ENCODE data around the gene CSNK1G1. TPM values are rescaled to one million over a fixed set of nuclear protein-coding genes. Genes with fewer than 3 reads are reported as not detected.
A peak's percentile ranks its signal among the peaks of the same experiment; 100 is the strongest.
"Not testable (repeated sequence)": the region's sequence is repeated elsewhere in the genome, so short reads cannot be mapped to it uniquely, and the experiment has no call there.

Gene CSNK1G1
- total RNA-seq, 1 donor from 2014 or later = 19.8 TPM

DNA sequence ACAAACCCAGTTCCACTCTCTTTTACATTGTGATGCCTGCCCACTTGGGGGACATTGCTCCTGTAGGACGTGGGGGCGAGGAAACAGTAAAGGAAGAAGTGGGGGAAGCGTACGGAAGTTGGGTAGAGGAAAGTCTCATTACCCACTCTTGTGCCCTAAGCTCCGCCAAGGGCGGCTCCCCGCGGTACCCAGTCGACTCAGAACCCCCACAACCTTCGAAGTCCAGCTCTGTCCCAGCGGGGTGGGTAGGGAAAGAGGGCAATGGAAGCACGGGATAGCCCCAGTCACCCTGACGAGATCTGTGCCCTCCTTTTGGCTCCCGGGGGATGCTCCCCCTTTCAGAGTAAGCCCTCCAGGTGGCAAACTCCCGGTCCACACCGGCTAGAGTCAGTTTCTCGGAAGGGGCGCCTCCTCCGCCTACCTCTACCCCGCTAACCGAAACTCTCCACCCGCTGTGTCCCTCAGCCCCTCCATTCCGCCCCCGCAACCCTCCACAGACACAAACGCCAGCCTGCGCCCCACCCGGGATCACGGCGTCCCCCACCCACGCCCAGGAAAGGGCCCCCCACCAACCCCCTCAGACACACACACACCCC, 527 bp downstream of the CSNK1G1 start:
- peak; percentile 37 for ATAC-seq

DNA sequence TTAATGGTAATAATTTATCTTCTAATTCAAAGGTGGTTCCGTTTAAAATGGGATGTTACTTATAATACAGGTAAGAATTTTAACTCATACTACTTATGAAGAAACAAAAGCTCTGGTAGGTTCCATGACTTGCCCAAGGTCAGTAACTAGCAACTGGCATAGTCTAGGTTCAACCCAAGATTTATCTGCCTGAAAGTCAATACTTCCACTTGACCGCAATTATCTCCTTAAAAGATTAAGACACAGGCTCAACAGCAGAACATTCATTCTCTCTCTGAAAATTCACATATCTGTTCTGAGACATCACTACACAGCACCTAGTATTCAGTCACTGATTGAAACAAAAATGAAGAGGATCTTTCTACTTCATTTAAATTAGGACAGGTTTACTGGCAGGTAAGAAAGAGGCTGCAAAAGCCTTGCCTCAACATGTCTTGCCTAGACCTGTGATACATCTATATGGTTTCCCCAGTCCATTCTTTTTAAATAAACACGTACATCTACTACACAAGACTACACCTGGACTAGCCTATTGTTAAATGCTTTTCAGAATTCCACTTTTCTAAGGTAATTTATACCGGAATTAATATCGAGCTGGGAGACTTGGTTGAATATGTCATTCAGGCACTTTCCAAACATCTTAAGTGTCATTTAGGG, 1.2 kb downstream of the CSNK1G1 start:
- no peak for DNase-seq
- no peaks in the 10 kb centered on the region for H3K9me3 ChIP-seq
- peaks cover 11% of the 10 kb centered on the region for H3K4me1 ChIP-seq
- no peaks in the 10 kb centered on the region for H3K27me3 ChIP-seq
- intact Hi-C loops (cut with DNase I) = no loop called here
- H3K36me3 ChIP-seq = no peaks in the 10 kb centered on the region
- no peak overlapping the region for H3K27ac ChIP-seq
- H3K4me3 ChIP-seq = peak overlapping the region; percentile 79
- TF ChIP-seq, protein P1, sequence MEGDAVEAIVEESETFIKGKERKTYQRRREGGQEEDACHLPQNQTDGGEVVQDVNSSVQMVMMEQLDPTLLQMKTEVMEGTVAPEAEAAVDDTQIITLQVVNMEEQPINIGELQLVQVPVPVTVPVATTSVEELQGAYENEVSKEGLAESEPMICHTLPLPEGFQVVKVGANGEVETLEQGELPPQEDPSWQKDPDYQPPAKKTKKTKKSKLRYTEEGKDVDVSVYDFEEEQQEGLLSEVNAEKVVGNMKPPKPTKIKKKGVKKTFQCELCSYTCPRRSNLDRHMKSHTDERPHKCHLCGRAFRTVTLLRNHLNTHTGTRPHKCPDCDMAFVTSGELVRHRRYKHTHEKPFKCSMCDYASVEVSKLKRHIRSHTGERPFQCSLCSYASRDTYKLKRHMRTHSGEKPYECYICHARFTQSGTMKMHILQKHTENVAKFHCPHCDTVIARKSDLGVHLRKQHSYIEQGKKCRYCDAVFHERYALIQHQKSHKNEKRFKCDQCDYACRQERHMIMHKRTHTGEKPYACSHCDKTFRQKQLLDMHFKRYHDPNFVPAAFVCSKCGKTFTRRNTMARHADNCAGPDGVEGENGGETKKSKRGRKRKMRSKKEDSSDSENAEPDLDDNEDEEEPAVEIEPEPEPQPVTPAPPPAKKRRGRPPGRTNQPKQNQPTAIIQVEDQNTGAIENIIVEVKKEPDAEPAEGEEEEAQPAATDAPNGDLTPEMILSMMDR (IDR thresholded peaks at IDR 0.05) = no peak
- ATAC-seq = no peak

More for the DNA sequence above, 527 bp downstream of the CSNK1G1 start:
- Histone ChIP-seq H3K27ac (peak overlapping the region; percentile 66), H3K4me1 (peaks cover 11% of the 10 kb centered on the region), H3K9me3 (no peaks in the 10 kb centered on the region), H3K4me3 (peak overlapping the region; percentile 79), H3K27me3 (no peaks in the 10 kb centered on the region), H3K36me3 (no peaks in the 10 kb centered on the region)
- intact Hi-C loops (cut with DNase I) = no loop called here
- TF ChIP-seq, protein P1 (IDR thresholded peaks at IDR 0.05) = no peak
- DNase-seq = no peak

- TF ChIP-seq, protein P1 (IDR thresholded peaks at IDR 0.05) = no peak
- H3K4me1 ChIP-seq = peaks cover 11% of the 10 kb centered on the region
- H3K27ac ChIP-seq = no peak overlapping the region
- H3K9me3 ChIP-seq = no peaks in the 10 kb centered on the region
- DNase-seq = no peak
- peaks cover 10% of the 10 kb centered on the region for H3K36me3 ChIP-seq
- ATAC-seq = no peak
- H3K27me3 ChIP-seq = no peaks in the 10 kb centered on the region
- intact Hi-C loops (cut with DNase I) = no loop called here
- no peak overlapping the region for H3K4me3 ChIP-seq
Measured at GRCh38 chr15:64351265-64351664, 4.7 kb downstream of the CSNK1G1 start.

- no peak overlapping the region for H3K4me3 ChIP-seq
- no peaks in the 10 kb centered on the region for H3K27me3 ChIP-seq
- ATAC-seq (peak; percentile 33), DNase-seq (no peak)
- H3K4me1 ChIP-seq = peaks cover 15% of the 10 kb centered on the region
- intact Hi-C loops (cut with DNase I) = no loop called here
- TF ChIP-seq, protein P1 (IDR thresholded peaks at IDR 0.05) = no peak
- no peak overlapping the region for H3K27ac ChIP-seq
- H3K36me3 ChIP-seq = peaks cover 10% of the 10 kb centered on the region
- H3K9me3 ChIP-seq = no peaks in the 10 kb centered on the region
Measured at GRCh38 chr15:64349375-64349774, 6.6 kb downstream of the CSNK1G1 start.

GRCh38 chr15:64348455-64348854, 7.5 kb downstream of the CSNK1G1 start:
- ATAC-seq (no peak), DNase-seq (no peak)
- Histone ChIP-seq H3K36me3 (peaks cover 10% of the 10 kb centered on the region), H3K27ac (no peak overlapping the region), H3K9me3 (no peaks in the 10 kb centered on the region), H3K4me3 (no peak overlapping the region), H3K27me3 (no peaks in the 10 kb centered on the region), H3K4me1 (peaks cover 20% of the 10 kb centered on the region)
- intact Hi-C loops (cut with DNase I) = no loop called here
- TF ChIP-seq, protein P1 (IDR thresholded peaks at IDR 0.05) = no peak

- intact Hi-C loops (cut with DNase I); H3K27me3 ChIP-seq; DNase-seq; H3K9me3 ChIP-seq; ATAC-seq; H3K4me3 ChIP-seq; H3K27ac ChIP-seq: not testable (repeated sequence)
- peaks cover 18% of the 10 kb centered on the region for H3K4me1 ChIP-seq
- peaks cover 10% of the 10 kb centered on the region for H3K36me3 ChIP-seq
Measured at GRCh38 chr15:64346242-64346641, 9.7 kb downstream of the CSNK1G1 start.

Data from upper lobe of right lung (tissue), 1 donor.